HEK293T (cell line): ENCODE data around the gene LYSMD2.

Experiments used
- ARNT ChIP-seq: fragments of 450-650 bp; IDR thresholded peaks from 2 replicates; pipeline ENCODE4 v1.6.1; 2017; ENCODE audit warnings: mild to moderate bottlenecking
- BHLHE40 ChIP-seq: fragments of 450-650 bp; IDR thresholded peaks from 2 replicates; pipeline ENCODE4 v1.6.1; 2016; ENCODE audit warnings: mild to moderate bottlenecking, moderate library complexity, borderline replicate concordance
- ELF4 ChIP-seq: fragments of 450-650 bp; IDR thresholded peaks from 2 replicates; pipeline ENCODE4 v1.6.1; 2017; ENCODE audit warnings: antibody characterized with exemption
- FOXA1 ChIP-seq: fragments of 450-650 bp; IDR thresholded peaks from 2 replicates; pipeline ENCODE4 v1.6.1; 2016; ENCODE audit warnings: mild to moderate bottlenecking
- FOXK2 ChIP-seq: fragments of 450-650 bp; IDR thresholded peaks from 2 replicates; pipeline ENCODE4 v1.6.1; 2016; ENCODE audit warnings: mild to moderate bottlenecking
- HDGF ChIP-seq: fragments of 450-650 bp; IDR thresholded peaks from 2 replicates; pipeline ENCODE4 v1.6.1; 2017; ENCODE audit warnings: antibody characterized with exemption, borderline replicate concordance
- L3MBTL2 ChIP-seq: fragments of 450-650 bp; conservative IDR thresholded peaks from 2 replicates; pipeline ENCODE4 v1.6.1; 2016; ENCODE audit warnings: mild to moderate bottlenecking
- NFRKB ChIP-seq: fragments of 450-650 bp; IDR thresholded peaks from 2 replicates; pipeline ENCODE4 v1.6.1; 2016; ENCODE audit warnings: mild to moderate bottlenecking, moderate library complexity
- SUZ12 ChIP-seq: fragments of 450-650 bp; IDR thresholded peaks from 2 replicates; pipeline ENCODE4 v1.6.1; 2016; ENCODE audit warnings: mild to moderate bottlenecking
- ZNF384 ChIP-seq: fragments of 450-650 bp; IDR thresholded peaks from 2 replicates; pipeline ENCODE4 v1.6.1; 2016
- TF ChIP-seq, protein P1 (sequence below): fragments of 450-650 bp; IDR thresholded peaks from 2 replicates; pipeline ENCODE4 v1.6.1; 2016

GRCh38 chr15:51768018-51768417 lies 30.6 kb upstream of the LYSMD2 start:
- TF ChIP-seq HDGF (no peak), FOXK2 (no peak), ELF4 (no peak), ARNT (no peak), NFRKB (no peak), BHLHE40 (no peak), FOXA1 (no peak), SUZ12 (no peak), ZNF384 (no peak), L3MBTL2 (no peak)
- TF ChIP-seq, protein P1, sequence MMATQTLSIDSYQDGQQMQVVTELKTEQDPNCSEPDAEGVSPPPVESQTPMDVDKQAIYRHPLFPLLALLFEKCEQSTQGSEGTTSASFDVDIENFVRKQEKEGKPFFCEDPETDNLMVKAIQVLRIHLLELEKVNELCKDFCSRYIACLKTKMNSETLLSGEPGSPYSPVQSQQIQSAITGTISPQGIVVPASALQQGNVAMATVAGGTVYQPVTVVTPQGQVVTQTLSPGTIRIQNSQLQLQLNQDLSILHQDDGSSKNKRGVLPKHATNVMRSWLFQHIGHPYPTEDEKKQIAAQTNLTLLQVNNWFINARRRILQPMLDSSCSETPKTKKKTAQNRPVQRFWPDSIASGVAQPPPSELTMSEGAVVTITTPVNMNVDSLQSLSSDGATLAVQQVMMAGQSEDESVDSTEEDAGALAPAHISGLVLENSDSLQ, result no peak
